HT-29 (cell line): ENCODE data around the gene RTN4R. TPM values are rescaled to one million over a fixed set of nuclear protein-coding genes. Genes with fewer than 3 reads are reported as not detected.

Experiments used
- DNase-seq: peaks from one replicate; pipeline ENCODE4 v3.0.0-alpha.2; 2015; ENCODE audit warnings: low spot score
- total RNA-seq: library from RNA; depleted of rRNA; stranded (reverse); fragments of >200 nt; shearing (Covaris generic); gene quantifications from 2 replicates; pipeline ENCODE4 v1.2.3, GENCODE V29; 2014

RTN4R gene
- total RNA-seq, 1 experiment from 2014 or later, result 45.7 TPM

- no peak for DNase-seq
Observed at GRCh38 chr22:20218326-20218872, 49.7 kb downstream of the RTN4R start.

- no peak for DNase-seq
Observed at GRCh38 chr22:20217563-20217962, 50.6 kb downstream of the RTN4R start.

GRCh38 chr22:20216863-20217499 lies 51.1 kb downstream of the RTN4R start:
- peak; percentile 63 for DNase-seq

GRCh38 chr22:20215742-20216141 lies 52.4 kb downstream of the RTN4R start:
- no peak for DNase-seq

- DNase-seq, result no peak
Observed at GRCh38 chr22:20214853-20215252, 53.3 kb downstream of the RTN4R start.

- DNase-seq, result no peak
Observed at GRCh38 chr22:20213833-20214708, 54.0 kb downstream of the RTN4R start.

- no peak for DNase-seq
Observed at GRCh38 chr22:20212754-20213699, 55.1 kb downstream of the RTN4R start.

- DNase-seq, result peak; percentile 96
Observed at GRCh38 chr22:20211997-20212753, 55.9 kb downstream of the RTN4R start.

GRCh38 chr22:20211409-20211996 lies 56.6 kb downstream of the RTN4R start:
- no peak for DNase-seq

- no peak for DNase-seq
Observed at GRCh38 chr22:20210473-20211059, 57.6 kb downstream of the RTN4R start.

GRCh38 chr22:20209761-20210250 lies 58.3 kb downstream of the RTN4R start:
- DNase-seq, result no peak

GRCh38 chr22:20208713-20209310 lies 59.3 kb downstream of the RTN4R start:
- DNase-seq, result no peak

GRCh38 chr22:20207277-20208025 lies 60.7 kb downstream of the RTN4R start:
- no peak for DNase-seq

GRCh38 chr22:20206709-20207215 lies 61.4 kb downstream of the RTN4R start:
- DNase-seq, result peak; percentile 72

GRCh38 chr22:20205964-20206708 lies 62.0 kb downstream of the RTN4R start:
- peak; percentile 95 for DNase-seq

GRCh38 chr22:20205464-20205963 lies 62.6 kb downstream of the RTN4R start:
- DNase-seq, result no peak

- DNase-seq, result no peak
Observed at GRCh38 chr22:20204806-20205205, 63.3 kb downstream of the RTN4R start.
